NCI-H1092 (cell line): ENCODE data around the gene ZNF513.
"Not testable (repeated sequence)": the region's sequence is repeated elsewhere in the genome, so short reads cannot be mapped to it uniquely, and the experiment has no call there.

ENCODE experiments used
- DNase-seq: peaks from one replicate; lab custom pipeline; 2025; lab: John Stamatoyannopoulos, UW

The ZNF513 gene

GRCh38 chr2:27356382-27357181 is 24.0 kb downstream of the ZNF513 start, which contains the start of gene GTF3C2:
TSS of gene GTF3C2 (minus strand) at chr2:27356764. CDS start at chr2:27343554, 13,210 bp downstream.
- DNase-seq = peak; percentile 93

GRCh38 chr2:27356056-27356381 is 24.5 kb downstream of the ZNF513 start:
- no peak for DNase-seq

- no peak for DNase-seq
These were observed 26.0 kb downstream of the ZNF513 start for GRCh38 chr2:27354597-27354927.

- DNase-seq = no peak
These were observed 26.6 kb downstream of the ZNF513 start for GRCh38 chr2:27353762-27354596.

- DNase-seq = not testable (repeated sequence)
These were observed 27.2 kb downstream of the ZNF513 start for GRCh38 chr2:27353386-27353761.

- no peak for DNase-seq
These were observed 28.5 kb downstream of the ZNF513 start for GRCh38 chr2:27351802-27352598.

GRCh38 chr2:27350106-27350693 is 30.3 kb downstream of the ZNF513 start:
- no peak for DNase-seq

GRCh38 chr2:27347641-27348040 is 32.9 kb downstream of the ZNF513 start:
- DNase-seq = no peak

- DNase-seq = no peak
These were observed 44.4 kb downstream of the ZNF513 start for GRCh38 chr2:27336173-27336572.

GRCh38 chr2:27335311-27335710 is 45.2 kb downstream of the ZNF513 start:
- no peak for DNase-seq
